Astrocyte of the cerebellum (primary cell): ENCODE data around the gene WDR38.

Source experiments
- DNase-seq: peaks from one replicate; pipeline ENCODE4 v3.0.0-alpha.2; 2011; ENCODE audit warnings: low read depth
- H3K4me3 ChIP-seq: 2 replicates; pipeline ENCODE4 v1.5.1; 2011; ENCODE audit warnings: mild to moderate bottlenecking, low read depth, low read length, moderate library complexity
- CTCF ChIP-seq: IDR thresholded peaks from 2 replicates; pipeline ENCODE4 v1.5.1; 2012; ENCODE audit warnings: low read length, low read depth, moderate library complexity, mild to moderate bottlenecking; ENCODE audit errors: missing control alignments
- in situ Hi-C: cut with HindIII; loops from 2 replicates; pipeline ENCODE4 v1.10.0; 2017; ENCODE audit warnings: low sequenced_read_pairs

WDR38 gene

DNA sequence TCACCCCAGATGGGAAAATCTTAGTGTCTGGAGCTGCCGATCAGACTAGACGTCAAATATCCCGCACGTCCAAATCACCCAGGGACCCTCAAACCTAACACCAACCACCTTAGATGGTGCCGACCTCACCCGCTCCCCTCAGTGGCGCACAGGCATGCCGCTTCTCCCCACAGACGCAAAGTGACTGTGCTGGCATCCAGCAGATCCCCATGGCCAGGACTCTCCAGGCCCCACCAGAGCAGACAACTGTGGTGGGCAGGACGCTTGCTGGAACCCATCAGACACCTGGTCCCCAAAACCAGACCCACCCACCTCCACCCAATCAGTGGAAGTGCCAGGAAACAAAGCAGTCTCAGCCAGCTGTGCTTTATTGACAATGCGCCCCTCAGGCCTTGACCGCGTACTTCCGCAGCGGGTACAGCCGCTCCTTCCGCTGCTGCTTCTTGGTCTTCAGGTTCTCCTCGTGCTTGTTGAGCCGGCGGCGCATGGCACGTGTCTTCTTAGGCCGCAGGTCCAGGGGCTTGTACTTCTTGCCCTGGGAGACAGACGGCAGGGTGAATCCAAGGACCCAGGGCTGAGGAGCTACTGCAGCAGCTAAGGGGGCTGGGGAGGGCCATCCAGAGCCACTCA, 4.4 kb downstream of the WDR38 start:
- TF ChIP-seq CTCF, result no peak
- in situ Hi-C loops, result no loop called here
- DNase-seq, result no peak
- H3K4me3 ChIP-seq, result no peak overlapping the region

- DNase-seq, result no peak
- in situ Hi-C loops, result no loop called here
- H3K4me3 ChIP-seq, result no peak overlapping the region
- TF ChIP-seq CTCF, result peak; percentile 12
These were observed 5.2 kb downstream of the WDR38 start for GRCh38 chr9:124858330-124859046.

- in situ Hi-C loops, result no loop called here
- DNase-seq, result no peak
- TF ChIP-seq CTCF, result no peak
- peak overlapping the region; percentile 92 for H3K4me3 ChIP-seq
These were observed 6.7 kb downstream of the WDR38 start for GRCh38 chr9:124859803-124860581.

GRCh38 chr9:124860582-124861341, 7.5 kb downstream of the WDR38 start:
- TF ChIP-seq CTCF, result no peak
- no peak for DNase-seq
- in situ Hi-C loops, result no loop called here
- H3K4me3 ChIP-seq, result peak overlapping the region; percentile 92

DNA sequence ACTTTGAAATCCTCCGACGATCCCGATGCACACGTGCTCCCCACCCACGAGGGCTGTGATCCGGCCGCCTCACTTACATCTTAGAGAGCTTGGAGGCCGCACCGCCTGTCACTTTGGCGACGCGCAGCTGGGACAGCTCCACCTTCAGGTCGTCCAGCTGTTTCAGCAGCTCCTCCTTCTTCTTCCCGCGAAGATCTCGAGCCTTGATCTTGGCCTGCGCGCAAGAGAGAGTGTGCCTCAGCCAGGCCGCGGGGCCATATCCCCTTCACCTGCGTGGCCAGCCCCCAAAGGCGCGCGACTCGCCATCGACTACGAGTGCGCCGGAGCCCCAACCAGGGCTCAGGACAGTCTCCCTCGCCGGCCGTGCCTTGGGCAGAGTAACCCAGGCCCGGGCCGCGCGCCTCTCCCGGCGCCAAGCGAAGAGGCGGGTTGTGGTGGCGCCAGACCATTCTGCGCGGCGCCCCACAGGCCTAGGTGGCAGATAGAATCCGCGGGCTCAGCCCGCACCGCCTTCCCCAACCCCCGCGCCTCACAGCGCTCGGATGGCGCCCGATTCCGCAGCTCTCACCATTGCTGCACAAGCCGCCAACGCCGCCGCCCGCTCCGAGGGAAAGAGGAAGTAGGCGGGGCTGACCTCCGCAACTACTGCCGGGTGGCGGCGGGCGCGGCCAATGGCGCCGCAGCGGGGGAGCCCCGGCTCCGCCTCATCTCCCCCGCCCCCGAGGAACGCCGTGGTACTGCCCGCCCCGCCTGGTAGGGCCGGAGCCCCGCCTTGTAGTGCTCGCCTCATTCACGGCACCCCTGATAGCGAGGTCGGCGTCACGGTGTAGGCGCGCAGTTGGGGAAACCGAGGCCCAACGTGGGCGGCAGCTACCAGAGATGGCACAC, 8.3 kb downstream of the WDR38 start, which contains the start of the genes ARPC5L and RPL35:
TSS of gene ARPC5L (plus strand) at position 789 of the 888 bp plus-strand sequence. CDS start 7,161 bp downstream, outside the sequence.
TSS of gene RPL35 (minus strand) at position 616 of the 888 bp plus-strand sequence. CDS start at position 571, 45 bp downstream.
- TF ChIP-seq CTCF, result peak; percentile 34
- peak; percentile 74 for DNase-seq
- H3K4me3 ChIP-seq, result peak within 1 kb of the TSS; percentile 92
- in situ Hi-C loops, result no loop called here
